Loucy (cell line): ENCODE measurements around the gene TMTC3.

Experiments used
- H2AFZ ChIP-seq: fragments of 200-600 bp; sonication (generic); 2 replicates; pipeline ENCODE4 v1.6.0; 2016; ENCODE audit warnings: antibody characterized with exemption, mild to moderate bottlenecking, low read length, moderate library complexity
- H3F3A ChIP-seq: fragments of 200-600 bp; 2 replicates; pipeline ENCODE4 v1.6.0; 2016; ENCODE audit warnings: antibody characterized with exemption, low read depth, mild to moderate bottlenecking
- H3K27me3 ChIP-seq: fragments of 200-600 bp; sonication (generic); 2 replicates; pipeline ENCODE4 v1.6.1; 2014; ENCODE audit warnings: low read length, mild to moderate bottlenecking; ENCODE audit not compliant: insufficient read depth, poor library complexity, severe bottlenecking
- H3K36me3 ChIP-seq: fragments of 200-600 bp; sonication (generic); 2 replicates; pipeline ENCODE4 v1.6.1; 2016; ENCODE audit warnings: low read length; ENCODE audit not compliant: insufficient read depth
- H3K4me1 ChIP-seq: fragments of 200-600 bp; sonication (generic); 2 replicates; pipeline ENCODE4 v1.5.1; 2014; ENCODE audit warnings: low read length, mild to moderate bottlenecking; ENCODE audit not compliant: insufficient read depth, poor library complexity, severe bottlenecking
- H3K4me2 ChIP-seq: fragments of 200-600 bp; sonication (generic); 2 replicates; pipeline ENCODE4 v1.6.0; 2014; ENCODE audit warnings: antibody characterized with exemption, low read length, low read depth, mild to moderate bottlenecking; ENCODE audit not compliant: poor library complexity, severe bottlenecking
- H3K4me3 ChIP-seq: fragments of 200-600 bp; sonication (generic); 2 replicates; pipeline ENCODE4 v1.5.1; 2014; ENCODE audit warnings: low read length, mild to moderate bottlenecking, mixed read lengths; ENCODE audit not compliant: poor library complexity, severe bottlenecking
- H3K79me2 ChIP-seq: fragments of 200-600 bp; sonication (generic); 2 replicates; pipeline ENCODE4 v1.6.1; 2014; ENCODE audit warnings: low read length; ENCODE audit not compliant: insufficient read depth
- H3K9ac ChIP-seq: fragments of 200-600 bp; sonication (generic); 2 replicates; pipeline ENCODE4 v1.6.0; 2014; ENCODE audit warnings: mild to moderate bottlenecking, low read depth, low read length, moderate library complexity; ENCODE audit not compliant: poor library complexity, severe bottlenecking
- H3K9me2 ChIP-seq: fragments of 200-600 bp; sonication (generic); replicated peaks from 2 replicates; pipeline ENCODE4 v1.6.1; 2016; ENCODE audit warnings: low read depth, low read length, mixed read lengths
- H3K9me3 ChIP-seq: fragments of 200-600 bp; sonication (generic); 2 replicates; pipeline ENCODE4 v1.6.1; 2014; ENCODE audit warnings: mild to moderate bottlenecking, antibody characterized with exemption, low read length, low read depth; ENCODE audit not compliant: insufficient read depth
- H4K20me1 ChIP-seq: fragments of 200-600 bp; sonication (generic); 2 replicates; pipeline ENCODE4 v1.6.0; 2014; ENCODE audit warnings: antibody characterized with exemption, low read length, mild to moderate bottlenecking; ENCODE audit not compliant: insufficient read depth, poor library complexity, severe bottlenecking
- CTCF ChIP-seq: fragments of 200-600 bp; sonication (generic); conservative IDR thresholded peaks from 2 replicates; pipeline ENCODE4 v1.5.1; 2014; ENCODE audit warnings: mild to moderate bottlenecking, antibody characterized with exemption, low read length
- EZH2phosphoT487 ChIP-seq: fragments of 200-600 bp; IDR thresholded peaks from 2 replicates; pipeline ENCODE4 v1.6.1; 2018; ENCODE audit warnings: antibody characterized with exemption, mild to moderate bottlenecking, moderate library complexity, borderline replicate concordance

TMTC3 gene

GRCh38 chr12:88184196-88184595 lies 42.1 kb downstream of the TMTC3 start:
- no peak overlapping the region for H3K4me2 ChIP-seq
- TF ChIP-seq EZH2phosphoT487 (no peak), CTCF (no peak)

GRCh38 chr12:88185279-88185678 lies 43.2 kb downstream of the TMTC3 start:
- H3K27me3 ChIP-seq: no peaks in the 10 kb centered on the region
- H3F3A ChIP-seq: no peaks in the 10 kb centered on the region

More at GRCh38 chr12:88184196-88184595, 42.1 kb downstream of the TMTC3 start:
- no peaks in the 10 kb centered on the region for H3K27me3 ChIP-seq
- H3K79me2 ChIP-seq: no peaks in the 10 kb centered on the region
- no peak overlapping the region for H3K4me3 ChIP-seq
- H3K9me2 ChIP-seq: no peaks in the 10 kb centered on the region
- H2AFZ ChIP-seq: no peak overlapping the region
- H3K4me1 ChIP-seq: no peaks in the 10 kb centered on the region
- no peaks in the 10 kb centered on the region for H3F3A ChIP-seq
- H3K36me3 ChIP-seq: peaks cover 6% of the 10 kb centered on the region; the same call in 1 of the 2 replicates
- no peak overlapping the region for H3K9ac ChIP-seq
- H3K9me3 ChIP-seq: no peaks in the 10 kb centered on the region
- no peaks in the 10 kb centered on the region for H4K20me1 ChIP-seq

DNA sequence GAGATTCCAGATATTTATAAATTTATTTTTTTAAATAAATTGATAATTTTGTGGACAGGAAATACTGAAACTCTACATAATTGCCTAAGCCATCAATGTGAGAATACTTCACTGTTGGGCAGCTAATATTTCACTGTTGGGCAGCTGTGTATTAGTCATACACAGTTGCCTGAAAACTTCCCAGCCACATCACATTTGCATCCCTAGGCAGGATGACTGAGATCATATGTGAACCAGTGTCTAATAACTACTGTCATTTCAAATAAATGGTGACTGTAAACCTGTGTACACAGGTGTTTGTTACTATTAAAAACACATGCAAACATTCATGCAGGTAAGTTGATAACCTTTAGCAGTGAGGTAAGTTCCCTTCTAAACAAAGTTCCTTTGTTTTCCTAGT lies 43.9 kb downstream of the TMTC3 start:
- Histone ChIP-seq H4K20me1 (no peaks in the 10 kb centered on the region), H2AFZ (no peak overlapping the region), H3K4me3 (no peak overlapping the region), H3K9me3 (no peaks in the 10 kb centered on the region), H3K4me2 (no peak overlapping the region), H3K9me2 (no peaks in the 10 kb centered on the region), H3K36me3 (0 out of 2 replicates have a peak, but pooled peaks cover 8% of the 10 kb centered on the region), H3F3A (no peaks in the 10 kb centered on the region), H3K79me2 (no peaks in the 10 kb centered on the region), H3K9ac (no peak overlapping the region), H3K27me3 (no peaks in the 10 kb centered on the region), H3K4me1 (no peaks in the 10 kb centered on the region)
- TF ChIP-seq EZH2phosphoT487 (no peak), CTCF (no peak)

More at GRCh38 chr12:88185279-88185678, 43.2 kb downstream of the TMTC3 start:
- Histone ChIP-seq H4K20me1 (no peaks in the 10 kb centered on the region), H3K36me3 (peaks cover 4% of the 10 kb centered on the region; the same call in 1 of the 2 replicates), H3K79me2 (no peaks in the 10 kb centered on the region), H3K4me3 (no peak overlapping the region), H3K9me3 (no peaks in the 10 kb centered on the region), H3K4me1 (no peaks in the 10 kb centered on the region), H2AFZ (no peak overlapping the region), H3K4me2 (no peak overlapping the region), H3K9me2 (no peaks in the 10 kb centered on the region), H3K9ac (no peak overlapping the region)
- TF ChIP-seq CTCF (no peak), EZH2phosphoT487 (no peak)
